Breast epithelium (tissue), 4 donors: ENCODE results near the gene HASPIN. TPM values are rescaled to one million over a fixed set of nuclear protein-coding genes. Genes with fewer than 3 reads are reported as not detected.

Experiments used
- DNase-seq, 2 donors: peaks; one replicate each; pipeline ENCODE4 v3.0.0-alpha.2; 2019; ENCODE audit warnings: low spot score in 2 of 2
- H3K27ac ChIP-seq, 2 donors: fragments of 200-600 bp; sonication (generic) in 1 of 2; one replicate each; pipeline ENCODE4 v1.5.1; 2016 to 2019; ENCODE audit warnings: mild to moderate bottlenecking in 1 of 2
- H3K27me3 ChIP-seq, 2 donors: fragments of 200-600 bp; sonication (generic) in 1 of 2; one replicate each; pipeline versions ENCODE4 v1.5.1 to v1.6.0; 2017 to 2019; ENCODE audit warnings: control low read depth in 1 of 2, mild to moderate bottlenecking in 1 of 2
- H3K36me3 ChIP-seq: fragments of 200-600 bp; one replicate; pipeline ENCODE4 v1.5.1; 2019
- H3K4me1 ChIP-seq, 2 donors: fragments of 200-600 bp; sonication (generic); one replicate each; pipeline ENCODE4 v1.5.1; 2016 to 2019; ENCODE audit warnings: control low read depth in 1 of 2
- H3K4me3 ChIP-seq, 3 donors: fragments of 200-600 bp; sonication (generic); 1 replicate in 2 of 3; 2 replicates in 1 of 3; pipeline ENCODE4 v1.5.1; 2016 to 2019; ENCODE audit warnings: mild to moderate bottlenecking in 3 of 3, moderate library complexity in 2 of 3
- H3K9me3 ChIP-seq, 2 donors: fragments of 200-600 bp; sonication (generic) in 1 of 2; one replicate each; pipeline ENCODE4 v1.5.1; 2016 to 2019; ENCODE audit warnings: control low read depth in 1 of 2
- POLR2A ChIP-seq: fragments of 450-650 bp; IDR thresholded peaks from one replicate; pipeline ENCODE4 v1.6.1; 2016; ENCODE audit warnings: antibody characterized with exemption, mild to moderate bottlenecking, moderate library complexity
- POLR2AphosphoS5 ChIP-seq, 3 donors: sonication (generic); formaldehyde crosslinking; IDR thresholded peaks; one replicate each; pipeline ENCODE4 v1.6.1; 2017; ENCODE audit warnings: antibody characterized with exemption in 3 of 3
- intact Hi-C: fragments of 100-400 bp; cut with DNase I; formaldehyde crosslinking; loops from one replicate; pipeline ENCODE4 v1.15.1; 2023; ENCODE audit warnings: low total_unique reads
- total RNA-seq, 3 donors: library from RNA; depleted of rRNA; stranded (reverse); fragments of >200 nt; gene quantifications; one replicate each; pipeline ENCODE4 v1.1.0, GENCODE V29; 2016
- TF ChIP-seq, protein P1 (sequence below), 3 donors: fragments of 450-650 bp; IDR thresholded peaks; one replicate each; pipeline ENCODE4 v1.5.1; 2016 to 2017; ENCODE audit warnings: antibody characterized with exemption in 3 of 3, mild to moderate bottlenecking in 3 of 3, moderate library complexity in 3 of 3

The HASPIN gene
- under 1 TPM; 0.29 to 0.48 (median 0.33) TPM for total RNA-seq

DNA sequence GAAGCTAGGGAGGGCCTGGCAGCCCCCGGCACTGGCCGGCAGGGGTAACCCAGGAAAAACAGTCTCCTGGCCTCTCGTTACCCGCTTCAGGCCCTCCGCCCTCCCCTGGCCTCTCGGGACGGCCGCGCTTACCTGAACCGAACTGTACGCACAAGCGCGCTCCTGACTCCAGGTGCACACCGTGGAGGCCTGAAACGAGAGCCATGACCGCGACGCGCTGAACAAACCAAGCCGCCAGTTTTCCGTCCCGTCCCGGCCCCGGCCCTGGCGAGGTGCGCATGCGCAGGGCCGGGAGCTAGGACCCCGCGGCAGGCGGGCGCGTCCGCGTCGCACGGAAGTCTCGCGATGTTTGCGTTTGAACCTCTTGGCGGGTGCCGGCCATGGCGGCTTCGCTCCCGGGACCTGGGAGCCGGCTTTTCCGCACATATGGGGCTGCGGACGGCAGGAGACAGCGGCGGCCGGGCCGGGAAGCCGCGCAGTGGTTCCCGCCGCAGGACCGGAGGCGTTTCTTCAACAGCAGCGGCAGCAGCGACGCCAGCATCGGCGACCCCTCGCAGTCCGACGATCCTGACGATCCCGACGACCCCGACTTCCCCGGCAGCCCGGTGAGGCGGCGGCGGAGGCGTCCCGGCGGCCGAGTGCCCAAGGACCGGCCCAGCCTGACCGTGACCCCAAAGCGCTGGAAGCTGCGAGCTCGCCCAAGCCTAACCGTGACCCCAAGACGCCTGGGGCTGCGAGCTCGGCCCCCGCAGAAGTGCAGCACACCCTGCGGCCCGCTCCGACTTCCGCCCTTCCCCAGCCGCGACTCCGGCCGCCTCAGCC is at the start of gene HASPIN:
TSS of gene HASPIN (plus strand) at position 348 of the 822 bp plus-strand sequence. CDS start at position 381, 33 bp downstream.
- intact Hi-C loops, result no loop called here
- Histone ChIP-seq H3K4me3 (peak within 1 kb of the TSS; percentile 77 to 89 (median 78)), H3K27me3 (no peaks in the 10 kb centered on the region), H3K4me1 (peaks cover 0 to 7% of the 10 kb centered on the region in 2 donors), H3K9me3 (no peaks in the 10 kb centered on the region), H3K36me3 (no peaks in the 10 kb centered on the region), H3K27ac (peak within 1 kb of the TSS; percentile 85 to 88)
- DNase-seq, result peak; percentile 72 to 90
- TF ChIP-seq POLR2A (peak; percentile 50), POLR2AphosphoS5 (IDR thresholded peaks at IDR 0.05) (peak; percentile 45 to 72 (median 65))
- TF ChIP-seq, protein P1, sequence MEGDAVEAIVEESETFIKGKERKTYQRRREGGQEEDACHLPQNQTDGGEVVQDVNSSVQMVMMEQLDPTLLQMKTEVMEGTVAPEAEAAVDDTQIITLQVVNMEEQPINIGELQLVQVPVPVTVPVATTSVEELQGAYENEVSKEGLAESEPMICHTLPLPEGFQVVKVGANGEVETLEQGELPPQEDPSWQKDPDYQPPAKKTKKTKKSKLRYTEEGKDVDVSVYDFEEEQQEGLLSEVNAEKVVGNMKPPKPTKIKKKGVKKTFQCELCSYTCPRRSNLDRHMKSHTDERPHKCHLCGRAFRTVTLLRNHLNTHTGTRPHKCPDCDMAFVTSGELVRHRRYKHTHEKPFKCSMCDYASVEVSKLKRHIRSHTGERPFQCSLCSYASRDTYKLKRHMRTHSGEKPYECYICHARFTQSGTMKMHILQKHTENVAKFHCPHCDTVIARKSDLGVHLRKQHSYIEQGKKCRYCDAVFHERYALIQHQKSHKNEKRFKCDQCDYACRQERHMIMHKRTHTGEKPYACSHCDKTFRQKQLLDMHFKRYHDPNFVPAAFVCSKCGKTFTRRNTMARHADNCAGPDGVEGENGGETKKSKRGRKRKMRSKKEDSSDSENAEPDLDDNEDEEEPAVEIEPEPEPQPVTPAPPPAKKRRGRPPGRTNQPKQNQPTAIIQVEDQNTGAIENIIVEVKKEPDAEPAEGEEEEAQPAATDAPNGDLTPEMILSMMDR (IDR thresholded peaks at IDR 0.05), result peak; percentile 16 to 30 (median 25)

DNA sequence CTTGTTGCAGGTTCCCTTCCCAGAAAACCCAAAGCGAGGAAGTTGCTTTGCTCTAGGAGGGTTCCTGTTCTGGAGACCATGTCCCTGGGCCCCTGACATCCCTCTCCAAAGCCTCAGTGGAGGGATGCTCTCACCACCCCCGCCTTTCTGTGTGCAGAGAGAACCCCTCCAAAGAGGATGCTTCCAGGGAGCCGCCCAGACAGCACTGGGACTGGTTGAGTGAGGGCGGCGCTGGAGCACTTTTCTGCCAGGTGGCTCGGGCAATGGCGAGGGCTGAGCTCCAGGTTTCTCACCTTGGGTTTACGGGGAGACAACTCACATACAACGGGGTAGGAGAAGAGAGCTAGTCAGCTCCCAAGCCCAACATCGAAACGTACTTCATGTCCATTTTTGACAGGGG is 47.8 kb upstream of the HASPIN start:
- no peaks in the 10 kb centered on the region for H3K27me3 ChIP-seq
- H3K4me1 ChIP-seq, result no peaks in the 10 kb centered on the region
- no peak overlapping the region for H3K27ac ChIP-seq
- no peak overlapping the region for H3K4me3 ChIP-seq
- DNase-seq, result no peak
- TF ChIP-seq POLR2A, result no peak
- TF ChIP-seq, protein P1 (IDR thresholded peaks at IDR 0.05), result no peak
- TF ChIP-seq POLR2AphosphoS5 (IDR thresholded peaks at IDR 0.05), result no peak
- intact Hi-C loops, result loop anchor here (10.0 kb wide), 1 partner anchor 1739 kb away; the partner anchor contains the start of gene NUP88
- H3K9me3 ChIP-seq, result no peaks in the 10 kb centered on the region
- no peaks in the 10 kb centered on the region for H3K36me3 ChIP-seq

DNA sequence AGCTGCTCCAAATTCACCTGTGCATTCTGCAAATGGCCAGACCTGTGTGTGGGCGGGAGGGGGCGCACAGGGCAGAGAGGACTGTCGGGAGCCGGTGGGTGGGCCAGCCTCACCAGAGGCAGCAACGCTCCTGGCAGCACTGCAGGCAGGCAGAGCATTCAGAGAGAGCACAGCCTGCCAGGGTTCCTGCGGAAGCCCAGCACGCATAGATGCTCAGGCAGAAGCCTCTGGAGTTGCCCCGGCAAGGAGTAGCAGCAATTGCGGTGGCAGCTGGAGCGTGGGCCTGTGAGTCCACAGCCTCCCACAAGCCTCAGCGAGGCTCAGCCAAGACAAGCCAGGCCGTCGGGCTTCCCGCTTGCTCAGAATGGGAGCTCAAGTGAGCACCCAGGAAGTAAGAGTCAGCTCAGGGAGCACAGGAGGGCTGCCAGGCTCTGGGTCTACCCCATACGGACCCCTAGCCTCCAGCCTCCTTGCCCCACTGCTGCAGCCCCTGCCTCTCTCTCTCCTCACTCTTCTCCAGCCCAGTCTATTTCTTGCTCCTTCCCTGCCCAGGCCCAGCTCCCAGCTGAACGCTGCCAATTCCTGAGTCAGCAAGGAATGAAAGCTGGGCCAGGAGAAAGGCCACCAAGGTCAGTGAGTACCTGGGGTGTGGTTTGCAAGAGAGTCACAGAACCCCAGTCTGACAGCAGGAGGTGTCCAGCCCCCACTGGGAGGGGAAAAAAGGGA is 45.4 kb upstream of the HASPIN start:
- TF ChIP-seq, protein P1 (IDR thresholded peaks at IDR 0.05), result no peak
- TF ChIP-seq POLR2AphosphoS5 (IDR thresholded peaks at IDR 0.05) (no peak), POLR2A (no peak)
- Histone ChIP-seq H3K27ac (no peak overlapping the region), H3K4me1 (no peaks in the 10 kb centered on the region), H3K4me3 (no peak overlapping the region), H3K27me3 (peaks cover 0 to 13% of the 10 kb centered on the region in 2 donors), H3K9me3 (no peaks in the 10 kb centered on the region), H3K36me3 (no peaks in the 10 kb centered on the region)
- intact Hi-C loops, result loop anchor here (10.0 kb wide), 1 partner anchor 1737 kb away; the partner anchor contains the start of gene NUP88
- DNase-seq, result no peak

DNA sequence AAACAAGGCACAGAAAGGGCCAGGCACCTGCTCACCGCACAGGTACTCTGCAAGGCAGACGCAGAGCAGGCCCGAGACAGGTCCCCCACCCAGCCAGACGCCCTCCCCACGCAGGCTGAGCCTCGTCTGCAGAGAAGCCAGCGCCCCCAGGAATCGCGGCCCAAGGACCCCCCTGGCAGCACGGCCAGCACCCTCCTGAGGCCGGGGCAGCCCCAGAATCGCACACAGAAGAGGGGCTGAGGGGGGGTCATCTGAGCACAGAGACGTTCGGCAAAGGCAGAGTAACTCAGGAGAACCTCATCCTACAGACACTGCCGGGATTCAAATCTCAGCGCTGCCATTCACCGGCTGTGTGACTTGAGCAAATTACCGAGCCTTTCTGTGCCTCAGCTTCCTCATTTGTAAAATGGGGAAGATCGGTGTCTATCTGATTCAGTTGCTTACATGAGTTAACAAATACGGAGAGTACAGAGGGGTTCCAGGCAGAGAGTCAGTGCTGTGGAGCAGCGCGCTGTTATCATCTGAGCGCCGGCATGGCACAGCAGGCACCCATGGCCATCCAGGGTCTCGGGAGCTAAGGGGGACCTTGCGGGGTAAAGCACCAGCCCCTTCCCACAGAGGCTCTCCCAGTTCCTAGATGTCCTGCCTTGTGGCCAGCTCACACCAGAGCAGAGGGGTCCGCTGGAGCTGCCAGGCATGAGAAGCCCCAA is 44.7 kb upstream of the HASPIN start:
- Histone ChIP-seq H3K4me1 (no peaks in the 10 kb centered on the region), H3K27ac (no peak overlapping the region), H3K27me3 (peaks cover 0 to 19% of the 10 kb centered on the region in 2 donors), H3K4me3 (no peak overlapping the region), H3K36me3 (no peaks in the 10 kb centered on the region), H3K9me3 (no peaks in the 10 kb centered on the region)
- TF ChIP-seq, protein P1 (IDR thresholded peaks at IDR 0.05), result no peak
- TF ChIP-seq POLR2A (no peak), POLR2AphosphoS5 (IDR thresholded peaks at IDR 0.05) (no peak)
- no peak for DNase-seq
- intact Hi-C loops, result loop anchor here (10.0 kb wide), 1 partner anchor 1736 kb away; the partner anchor contains the start of gene NUP88
